Small intestine (tissue), 7 donors: Measurements from ENCODE around the gene TBX18. TPM values are rescaled to one million over a fixed set of nuclear protein-coding genes. Genes with fewer than 3 reads are reported as not detected.

ENCODE experiments used
- DNase-seq, 2 donors: peaks; one replicate each; pipeline versions ENCODE4 v3.0.0 to v3.0.0-alpha.2; 2013
- FAIRE-seq: peaks from 2 replicates; lab custom pipeline; 2012; peaks lifted over from hg19 to GRCh38; lab: Jason Lieb, UNC
- H3K27ac ChIP-seq, 3 donors: one replicate each; pipeline ENCODE4 v1.5.1; 2013; ENCODE audit warnings: low read length in 2 of 3, mild to moderate bottlenecking in 2 of 3, control low read depth in 1 of 3, inconsistent platforms in 1 of 3, low read depth in 1 of 3, moderate library complexity in 1 of 3
- H3K27me3 ChIP-seq, 3 donors: one replicate each; pipeline ENCODE4 v1.6.1; 2013; ENCODE audit warnings: low read length in 3 of 3, inconsistent platforms in 1 of 3; ENCODE audit not compliant: control insufficient read depth in 3 of 3, insufficient read depth in 3 of 3
- H3K36me3 ChIP-seq, 3 donors: one replicate each; pipeline ENCODE4 v1.6.1; 2013; ENCODE audit warnings: low read length in 3 of 3, inconsistent platforms in 1 of 3, low read depth in 1 of 3, mild to moderate bottlenecking in 1 of 3, moderate library complexity in 1 of 3; ENCODE audit not compliant: control insufficient read depth in 3 of 3, insufficient read depth in 2 of 3
- H3K4me1 ChIP-seq, 3 donors: one replicate each; pipeline ENCODE4 v1.6.1; 2013; ENCODE audit warnings: low read length in 2 of 3, inconsistent platforms in 1 of 3, low read depth in 1 of 3, mild to moderate bottlenecking in 1 of 3, moderate library complexity in 1 of 3; ENCODE audit not compliant: control insufficient read depth in 3 of 3, insufficient read depth in 2 of 3
- H3K4me3 ChIP-seq, 3 donors: one replicate each; pipeline ENCODE4 v1.5.1; 2013; ENCODE audit warnings: low read length in 3 of 3, control low read depth in 1 of 3, inconsistent platforms in 1 of 3, low read depth in 1 of 3, mild to moderate bottlenecking in 1 of 3, moderate library complexity in 1 of 3
- H3K9me3 ChIP-seq, 2 donors: one replicate each; pipeline ENCODE4 v1.6.1; 2013; ENCODE audit warnings: low read depth in 1 of 2, low read length in 1 of 2; ENCODE audit not compliant: control insufficient read depth in 2 of 2, insufficient read depth in 1 of 2
- WGBS, 3 donors: extraction: QIAGEN DNeasy Blood & Tissue Kit; methylation state at CpG; one replicate each; pipeline ENCODE4 v1.1.7; 2013; 5-methylcytosine and 5-hydroxymethylcytosine counted together
- polyA plus RNA-seq, 4 donors: library from polyadenylated mRNA; stranded (reverse) in 3 of 4; unstranded in 1 of 4; fragments of 200-250 nt in 3 of 4; fragments of 120-200 nt in 1 of 4; gene quantifications; one replicate each; pipeline versions ENCODE4 v1.2.1 to v1.2.3, GENCODE V29; 2013
- donor health status: healthy with polysubstance abuse.
- donor health status: control.
- donor health status: control.
- donor health status: Bipolar disorder and iron deficiency.
- donor health status: healthy.

Gene TBX18
- polyA plus RNA-seq, 4 donors = 0.31 to 0.62 TPM; not detected in 2

- H3K27ac ChIP-seq = no peak overlapping the region
- FAIRE-seq (no peak), DNase-seq (no peak)
- no peaks in the 10 kb centered on the region for H3K9me3 ChIP-seq
- no peaks in the 10 kb centered on the region for H3K36me3 ChIP-seq
- no peaks in the 10 kb centered on the region for H3K27me3 ChIP-seq
- WGBS, 3 donors = 20 to 50% (median 28%) methylated on average over 2 of the region's 2 CpGs
- H3K4me1 ChIP-seq = no peaks in the 10 kb centered on the region
- H3K4me3 ChIP-seq = no peak overlapping the region
Measured at GRCh38 chr6:84796343-84796742, 31.9 kb upstream of the TBX18 start.

- WGBS, 3 donors = 69 to 81% (median 71%) methylated on average over 1 of the region's 1 CpG
- no peaks in the 10 kb centered on the region for H3K36me3 ChIP-seq
- H3K4me3 ChIP-seq = no peak overlapping the region
- no peaks in the 10 kb centered on the region for H3K4me1 ChIP-seq
- DNase-seq = no peak
- no peaks in the 10 kb centered on the region for H3K27me3 ChIP-seq
- H3K9me3 ChIP-seq = no peaks in the 10 kb centered on the region
- FAIRE-seq = no peak
- H3K27ac ChIP-seq = no peak overlapping the region
Measured at GRCh38 chr6:84791927-84792326, 27.5 kb upstream of the TBX18 start.

GRCh38 chr6:84791233-84791632 lies 26.8 kb upstream of the TBX18 start:
- FAIRE-seq = no peak
- 40 to 55% (median 45%) methylated on average over 2 of the region's 2 CpGs for WGBS, 3 donors

GRCh38 chr6:84789170-84789569 lies 24.8 kb upstream of the TBX18 start:
- H3K27me3 ChIP-seq = no peaks in the 10 kb centered on the region
- no peak overlapping the region for H3K4me3 ChIP-seq
- H3K4me1 ChIP-seq = no peaks in the 10 kb centered on the region
- DNase-seq = no peak
- no peaks in the 10 kb centered on the region for H3K9me3 ChIP-seq
- no peak for FAIRE-seq
- H3K27ac ChIP-seq = no peak overlapping the region
- H3K36me3 ChIP-seq = no peaks in the 10 kb centered on the region

More at GRCh38 chr6:84791233-84791632, 26.8 kb upstream of the TBX18 start:
- Histone ChIP-seq H3K36me3 (no peaks in the 10 kb centered on the region), H3K27ac (no peak overlapping the region), H3K4me1 (no peaks in the 10 kb centered on the region), H3K27me3 (no peaks in the 10 kb centered on the region), H3K9me3 (no peaks in the 10 kb centered on the region), H3K4me3 (no peak overlapping the region)
- no peak for DNase-seq

GRCh38 chr6:84788689-84789088 lies 24.3 kb upstream of the TBX18 start:
- H3K9me3 ChIP-seq = no peaks in the 10 kb centered on the region
- no peak for FAIRE-seq
- no peak for DNase-seq
- no peaks in the 10 kb centered on the region for H3K27me3 ChIP-seq
- H3K36me3 ChIP-seq = no peaks in the 10 kb centered on the region
- H3K27ac ChIP-seq = no peak overlapping the region
- 68 to 78% (median 77%) methylated on average over 2 of the region's 2 CpGs for WGBS, 3 donors
- H3K4me3 ChIP-seq = no peak overlapping the region
- no peaks in the 10 kb centered on the region for H3K4me1 ChIP-seq

GRCh38 chr6:84785671-84786070 lies 21.3 kb upstream of the TBX18 start:
- H3K27ac ChIP-seq = no peak overlapping the region
- peaks cover 0 to 2% (median 0%) of the 10 kb centered on the region in 3 donors for H3K27me3 ChIP-seq
- H3K4me3 ChIP-seq = no peak overlapping the region
- H3K9me3 ChIP-seq = no peaks in the 10 kb centered on the region
- WGBS, 3 donors = 4 to 28% (median 21%) methylated on average over 1 of the region's 1 CpG
- DNase-seq (no peak), FAIRE-seq (no peak)
- no peaks in the 10 kb centered on the region for H3K36me3 ChIP-seq
- no peaks in the 10 kb centered on the region for H3K4me1 ChIP-seq

GRCh38 chr6:84779917-84780316 lies 15.5 kb upstream of the TBX18 start:
- H3K4me3 ChIP-seq = no peak overlapping the region
- FAIRE-seq (no peak), DNase-seq (no peak)
- H3K9me3 ChIP-seq = no peaks in the 10 kb centered on the region
- H3K27ac ChIP-seq = no peak overlapping the region
- peaks cover under 1 to 29% (median 4%) of the 10 kb centered on the region in 3 donors for H3K27me3 ChIP-seq
- H3K4me1 ChIP-seq = no peaks in the 10 kb centered on the region
- no peaks in the 10 kb centered on the region for H3K36me3 ChIP-seq
- WGBS, 3 donors = 83 to 89% (median 89%) methylated on average over 2 of the region's 2 CpGs

GRCh38 chr6:84779380-84779779 lies 15.0 kb upstream of the TBX18 start:
- no peak for FAIRE-seq
- H3K9me3 ChIP-seq = no peaks in the 10 kb centered on the region
- peaks cover 3 to 34% (median 9%) of the 10 kb centered on the region in 3 donors for H3K27me3 ChIP-seq
- no peak for DNase-seq
- WGBS, 3 donors = 43 to 55% (median 52%) methylated on average over 1 of the region's 1 CpG
- H3K4me3 ChIP-seq = no peak overlapping the region
- H3K36me3 ChIP-seq = no peaks in the 10 kb centered on the region
- H3K4me1 ChIP-seq = peaks cover 0 to 3% (median 0%) of the 10 kb centered on the region in 3 donors
- H3K27ac ChIP-seq = no peak overlapping the region

- H3K9me3 ChIP-seq = no peaks in the 10 kb centered on the region
- FAIRE-seq (no peak), DNase-seq (no peak)
- 71 to 86% (median 72%) methylated on average over 1 of the region's 1 CpG for WGBS, 3 donors
- no peaks in the 10 kb centered on the region for H3K36me3 ChIP-seq
- H3K4me3 ChIP-seq = no peak overlapping the region
- peaks cover 0 to 13% (median 0%) of the 10 kb centered on the region in 3 donors for H3K4me1 ChIP-seq
- H3K27ac ChIP-seq = no peak overlapping the region
- peaks cover 7 to 49% (median 23%) of the 10 kb centered on the region in 3 donors for H3K27me3 ChIP-seq
Measured at GRCh38 chr6:84777888-84778287, 13.5 kb upstream of the TBX18 start.
